Measurements from ENCODE around the gene PLCB4. TPM values are rescaled to one million over a fixed set of nuclear protein-coding genes. Genes with fewer than 3 reads are reported as not detected.

PLCB4 gene
- polyA plus RNA-seq, 3 donors = 13.1 to 15.7 (median 13.9) TPM

GRCh38 chr20:9212735-9213134 is 143.8 kb downstream of the PLCB4 start:
- no peak for DNase-seq (ENCODE audit: low read depth in 3 of 3, low spot score in 2 of 3)

- DNase-seq (ENCODE audit: low read depth in 3 of 3, low spot score in 2 of 3) = no peak
Measured at GRCh38 chr20:9214685-9215084, 145.8 kb downstream of the PLCB4 start.

- DNase-seq (ENCODE audit: low read depth in 3 of 3, low spot score in 2 of 3) = no peak
Measured at GRCh38 chr20:9215539-9215938, 146.7 kb downstream of the PLCB4 start.

GRCh38 chr20:9218531-9218961 is 149.7 kb downstream of the PLCB4 start:
- DNase-seq (ENCODE audit: low read depth in 3 of 3, low spot score in 2 of 3) = no peak

GRCh38 chr20:9220874-9221547 is 152.1 kb downstream of the PLCB4 start:
- no peak for DNase-seq (ENCODE audit: low read depth in 3 of 3, low spot score in 2 of 3)

GRCh38 chr20:9223296-9223695 is 154.4 kb downstream of the PLCB4 start:
- DNase-seq (ENCODE audit: low read depth in 3 of 3, low spot score in 2 of 3) = no peak

GRCh38 chr20:9225879-9226278 is 157.0 kb downstream of the PLCB4 start:
- no peak for DNase-seq (ENCODE audit: low read depth in 3 of 3, low spot score in 2 of 3)

GRCh38 chr20:9227896-9228615 is 159.2 kb downstream of the PLCB4 start:
- DNase-seq (ENCODE audit: low read depth in 3 of 3, low spot score in 2 of 3) = no peak

- DNase-seq (ENCODE audit: low read depth in 3 of 3, low spot score in 2 of 3) = no peak
Measured at GRCh38 chr20:9228774-9229450, 160.0 kb downstream of the PLCB4 start.

- DNase-seq (ENCODE audit: low read depth in 3 of 3, low spot score in 2 of 3) = no peak
Measured at GRCh38 chr20:9230406-9230805, 161.5 kb downstream of the PLCB4 start.

GRCh38 chr20:9233804-9234203 is 164.9 kb downstream of the PLCB4 start:
- no peak for DNase-seq (ENCODE audit: low read depth in 3 of 3, low spot score in 2 of 3)

- DNase-seq (ENCODE audit: low read depth in 3 of 3, low spot score in 2 of 3) = no peak
Measured at GRCh38 chr20:9235518-9235917, 166.6 kb downstream of the PLCB4 start.

GRCh38 chr20:9236458-9236857 is 167.6 kb downstream of the PLCB4 start:
- no peak for DNase-seq (ENCODE audit: low read depth in 3 of 3, low spot score in 2 of 3)

GRCh38 chr20:9241232-9241692 is 172.4 kb downstream of the PLCB4 start:
- no peak for DNase-seq (ENCODE audit: low read depth in 3 of 3, low spot score in 2 of 3)

- DNase-seq (ENCODE audit: low read depth in 3 of 3, low spot score in 2 of 3) = no peak
Measured at GRCh38 chr20:9241721-9242427, 173.0 kb downstream of the PLCB4 start.

GRCh38 chr20:9243986-9244385 is 175.1 kb downstream of the PLCB4 start:
- no peak for DNase-seq (ENCODE audit: low read depth in 3 of 3, low spot score in 2 of 3)

GRCh38 chr20:9244811-9245210 is 175.9 kb downstream of the PLCB4 start:
- DNase-seq (ENCODE audit: low read depth in 3 of 3, low spot score in 2 of 3) = no peak

GRCh38 chr20:9246731-9247130 is 177.8 kb downstream of the PLCB4 start:
- DNase-seq (ENCODE audit: low read depth in 3 of 3, low spot score in 2 of 3) = no peak

GRCh38 chr20:9250511-9250910 is 181.6 kb downstream of the PLCB4 start:
- DNase-seq (ENCODE audit: low read depth in 3 of 3, low spot score in 2 of 3) = no peak

- no peak for DNase-seq (ENCODE audit: low read depth in 3 of 3, low spot score in 2 of 3)
Measured at GRCh38 chr20:9253006-9253539, 184.2 kb downstream of the PLCB4 start.

GRCh38 chr20:9255171-9255570 is 186.3 kb downstream of the PLCB4 start:
- no peak for DNase-seq (ENCODE audit: low read depth in 3 of 3, low spot score in 2 of 3)
